Prostate gland (tissue), 2 donors: ENCODE measurements around the gene MAP2K1. TPM values are rescaled to one million over a fixed set of nuclear protein-coding genes. Genes with fewer than 3 reads are reported as not detected.

Experiments used
- DNase-seq: peaks from one replicate; pipeline ENCODE4 v3.0.0-alpha.2; 2019; ENCODE audit warnings: low spot score
- H3K27ac ChIP-seq, 2 donors: fragments of 200-600 bp; sonication (generic); 2 replicates each; pipeline ENCODE4 v1.5.1; 2017 to 2019
- H3K27me3 ChIP-seq: fragments of 200-600 bp; sonication (generic); replicated peaks from 2 replicates; pipeline ENCODE4 v1.5.1; 2019; ENCODE audit not compliant: insufficient read depth
- H3K36me3 ChIP-seq, 2 donors: fragments of 200-600 bp; sonication (generic); 1 replicate in 1 of 2; 2 replicates in 1 of 2; pipeline versions ENCODE4 v1.5.1 to v1.8.1; 2017 to 2019
- H3K4me1 ChIP-seq: fragments of 200-600 bp; sonication (generic); replicated peaks from 2 replicates; pipeline ENCODE4 v1.5.1; 2019
- H3K4me3 ChIP-seq, 2 donors: fragments of 200-600 bp; sonication (generic); 2 replicates each; pipeline ENCODE4 v1.5.1; 2017 to 2019
- H3K9me3 ChIP-seq: fragments of 200-600 bp; sonication (generic); 2 replicates; pipeline ENCODE4 v1.5.1; 2017
- POLR2A ChIP-seq: fragments of 450-650 bp; IDR thresholded peaks from one replicate; pipeline ENCODE4 v1.6.1; 2016; ENCODE audit warnings: antibody characterized with exemption, mild to moderate bottlenecking
- POLR2AphosphoS5 ChIP-seq: sonication (generic); formaldehyde crosslinking; IDR thresholded peaks from one replicate; pipeline ENCODE4 v1.6.1; 2017; ENCODE audit warnings: antibody characterized with exemption
- WGBS: methylation state at CpG from one replicate; pipeline ENCODE4 v1.1.5; 2018; 5-methylcytosine and 5-hydroxymethylcytosine counted together
- intact Hi-C: fragments of 100-400 bp; cut with DNase I; formaldehyde crosslinking; loops from one replicate; pipeline ENCODE4 v1.14.2; 2022
- total RNA-seq, 2 donors: library from RNA; depleted of rRNA; stranded (reverse); fragments of >200 nt; gene quantifications; one replicate each; pipeline ENCODE4 v1.1.0, GENCODE V29; 2016
- TF ChIP-seq, protein P1 (sequence below), 4 experiments: fragments of 200-600 bp in 2 of 4; fragments of 450-650 bp in 2 of 4; sonication (generic) in 2 of 4; IDR thresholded peaks; 1 replicate in 3 of 4; 2 replicates in 1 of 4; pipeline ENCODE4 v1.5.1; 2016 to 2019; ENCODE audit warnings: antibody characterized with exemption in 4 of 4, mild to moderate bottlenecking in 2 of 4, moderate library complexity in 2 of 4

Gene MAP2K1
- total RNA-seq, 2 donors from 2014 or later: 28.0 to 29.0 TPM

DNA sequence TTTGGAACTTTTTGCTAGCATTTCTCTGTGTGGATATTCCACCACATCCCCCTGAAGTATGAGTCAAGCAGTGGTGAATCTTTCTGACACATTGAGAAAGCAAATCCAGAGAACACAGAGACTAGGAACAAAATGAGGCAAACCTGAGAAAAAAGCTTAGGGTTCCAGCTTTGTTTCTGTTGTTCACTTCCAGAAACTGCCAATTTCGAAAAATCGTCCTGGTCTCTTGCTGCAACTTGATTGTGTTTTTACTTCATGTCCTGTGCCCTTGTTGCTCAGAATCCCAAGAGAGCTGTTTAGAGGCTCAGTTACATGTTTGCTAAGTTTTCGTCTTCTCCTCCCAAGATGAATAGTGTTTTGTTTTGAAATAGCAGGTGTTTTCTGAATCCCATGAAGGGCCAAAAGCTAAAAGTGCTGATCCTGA, 13.7 kb downstream of the MAP2K1 start:
- Histone ChIP-seq H3K36me3 (no peaks in the 10 kb centered on the region), H3K27me3 (no peaks in the 10 kb centered on the region), H3K9me3 (no peaks in the 10 kb centered on the region), H3K4me3 (no peak overlapping the region), H3K4me1 (no peaks in the 10 kb centered on the region), H3K27ac (no peak overlapping the region)
- WGBS: 72% methylated on average over 3 of the region's 3 CpGs
- intact Hi-C loops: no loop called here
- TF ChIP-seq POLR2AphosphoS5 (no peak), POLR2A (no peak)
- TF ChIP-seq, protein P1, sequence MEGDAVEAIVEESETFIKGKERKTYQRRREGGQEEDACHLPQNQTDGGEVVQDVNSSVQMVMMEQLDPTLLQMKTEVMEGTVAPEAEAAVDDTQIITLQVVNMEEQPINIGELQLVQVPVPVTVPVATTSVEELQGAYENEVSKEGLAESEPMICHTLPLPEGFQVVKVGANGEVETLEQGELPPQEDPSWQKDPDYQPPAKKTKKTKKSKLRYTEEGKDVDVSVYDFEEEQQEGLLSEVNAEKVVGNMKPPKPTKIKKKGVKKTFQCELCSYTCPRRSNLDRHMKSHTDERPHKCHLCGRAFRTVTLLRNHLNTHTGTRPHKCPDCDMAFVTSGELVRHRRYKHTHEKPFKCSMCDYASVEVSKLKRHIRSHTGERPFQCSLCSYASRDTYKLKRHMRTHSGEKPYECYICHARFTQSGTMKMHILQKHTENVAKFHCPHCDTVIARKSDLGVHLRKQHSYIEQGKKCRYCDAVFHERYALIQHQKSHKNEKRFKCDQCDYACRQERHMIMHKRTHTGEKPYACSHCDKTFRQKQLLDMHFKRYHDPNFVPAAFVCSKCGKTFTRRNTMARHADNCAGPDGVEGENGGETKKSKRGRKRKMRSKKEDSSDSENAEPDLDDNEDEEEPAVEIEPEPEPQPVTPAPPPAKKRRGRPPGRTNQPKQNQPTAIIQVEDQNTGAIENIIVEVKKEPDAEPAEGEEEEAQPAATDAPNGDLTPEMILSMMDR (IDR thresholded peaks at IDR 0.05): no peak
- no peak for DNase-seq

DNA sequence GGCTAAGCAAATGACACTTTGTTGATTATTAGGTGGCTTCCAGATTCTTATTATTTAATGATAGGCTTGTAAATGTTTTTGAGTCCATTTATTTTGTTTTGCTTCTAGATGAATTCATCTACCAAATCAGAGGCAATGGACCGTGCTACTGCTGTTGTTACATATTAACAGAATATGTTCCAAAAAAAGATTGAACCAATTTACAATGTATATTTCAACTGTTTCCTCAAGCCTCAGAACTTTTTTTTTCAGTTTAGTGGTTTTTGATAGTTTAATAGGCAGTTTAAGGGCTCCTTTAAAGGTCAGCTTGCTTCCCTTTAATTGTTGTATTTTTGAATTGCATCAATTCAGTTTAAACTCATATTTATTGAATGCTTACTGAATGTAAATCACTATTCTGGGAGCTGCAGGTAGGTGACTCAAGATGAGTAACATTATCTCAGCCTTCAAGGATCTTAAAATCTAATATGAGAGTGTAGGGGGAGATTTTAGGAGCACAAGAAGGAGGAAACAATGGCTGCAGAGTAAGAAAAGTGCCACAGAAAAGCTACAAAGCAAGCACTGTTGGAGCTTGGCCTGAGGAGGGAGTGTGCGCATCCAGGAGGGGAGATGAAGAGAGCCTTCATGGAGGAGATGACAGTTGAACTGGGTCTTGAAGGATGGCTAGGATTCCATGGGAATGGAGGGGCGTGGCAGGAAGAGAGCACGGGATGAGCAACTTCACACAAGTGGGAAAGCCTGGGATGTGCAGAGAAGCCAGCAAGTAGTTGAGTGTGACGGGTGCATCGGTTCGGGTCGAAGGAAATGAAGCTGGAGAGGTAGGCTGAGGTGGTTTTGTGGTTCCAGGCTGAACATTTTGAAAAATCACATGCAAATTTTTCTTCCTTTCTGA, 14.7 kb downstream of the MAP2K1 start:
- no peaks in the 10 kb centered on the region for H3K4me1 ChIP-seq
- TF ChIP-seq, protein P1 (IDR thresholded peaks at IDR 0.05): no peak
- TF ChIP-seq POLR2AphosphoS5: no peak
- no peak for TF ChIP-seq POLR2A

DNA sequence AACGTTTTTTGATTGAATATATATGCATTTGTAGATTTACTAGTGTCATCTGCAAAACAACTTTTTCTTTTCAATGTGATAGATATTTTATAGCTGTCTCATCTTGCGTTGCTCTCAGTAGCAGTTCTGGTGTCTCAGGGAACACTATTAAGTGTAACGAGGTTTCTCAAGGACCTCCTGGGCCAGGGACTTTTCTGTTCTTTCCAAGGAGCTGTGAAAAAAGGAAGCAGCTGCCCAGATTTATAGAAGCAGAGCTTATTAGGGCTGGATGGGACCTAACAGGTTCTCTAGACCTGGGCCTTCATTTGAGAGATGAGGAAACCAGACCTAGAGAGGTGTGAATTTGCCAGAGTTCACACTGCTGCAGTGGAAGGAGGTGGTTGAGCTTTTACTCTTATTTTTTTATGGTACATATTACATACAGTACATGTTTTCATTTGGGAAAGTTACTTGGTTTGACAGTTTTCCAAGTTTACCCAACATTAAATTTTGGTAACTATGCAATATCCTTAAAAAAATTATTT, 16.1 kb downstream of the MAP2K1 start:
- no peak for DNase-seq
- no peaks in the 10 kb centered on the region for H3K27me3 ChIP-seq
- no peaks in the 10 kb centered on the region for H3K36me3 ChIP-seq
- H3K27ac ChIP-seq: no peak overlapping the region
- H3K4me1 ChIP-seq: no peaks in the 10 kb centered on the region
- H3K4me3 ChIP-seq: no peak overlapping the region
- WGBS: 89% methylated on average over 3 of the region's 3 CpGs
- H3K9me3 ChIP-seq: no peaks in the 10 kb centered on the region
- TF ChIP-seq, protein P1 (IDR thresholded peaks at IDR 0.05): no peak
- TF ChIP-seq POLR2A: no peak
- no peak for TF ChIP-seq POLR2AphosphoS5
- intact Hi-C loops: no loop called here

More for the DNA sequence above, 14.7 kb downstream of the MAP2K1 start:
- Histone ChIP-seq H3K27me3 (no peaks in the 10 kb centered on the region), H3K4me3 (no peak overlapping the region), H3K27ac (no peak overlapping the region), H3K36me3 (no peaks in the 10 kb centered on the region), H3K9me3 (no peaks in the 10 kb centered on the region)
- intact Hi-C loops: no loop called here
- DNase-seq: no peak
- WGBS: 83% methylated on average over 8 of the region's 8 CpGs

DNA sequence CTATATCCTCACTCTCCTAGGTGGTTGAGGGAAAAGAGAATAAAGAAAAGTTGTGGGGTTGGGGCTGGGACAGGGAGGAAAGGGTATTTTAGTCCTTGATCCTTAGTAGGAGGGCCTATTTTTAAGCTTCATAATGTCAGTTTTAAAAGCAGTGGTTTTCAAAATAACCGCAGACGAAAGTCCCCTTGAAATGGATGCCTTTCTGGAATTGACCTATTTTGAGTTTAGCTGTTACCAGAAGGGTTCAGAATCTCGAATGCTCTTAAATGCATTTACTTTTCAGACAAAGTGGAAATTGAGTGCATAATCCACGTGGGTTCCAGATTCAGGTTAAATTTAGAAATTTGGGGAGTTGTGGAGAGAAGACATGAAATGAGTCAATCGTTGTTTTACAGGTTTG, 16.6 kb downstream of the MAP2K1 start:
- Histone ChIP-seq H3K36me3 (no peaks in the 10 kb centered on the region), H3K4me1 (no peaks in the 10 kb centered on the region), H3K27me3 (no peaks in the 10 kb centered on the region), H3K9me3 (no peaks in the 10 kb centered on the region), H3K27ac (no peak overlapping the region), H3K4me3 (no peak overlapping the region)
- DNase-seq: no peak
- intact Hi-C loops: no loop called here
- 85% methylated on average over 5 of the region's 5 CpGs for WGBS
- TF ChIP-seq POLR2AphosphoS5 (no peak), POLR2A (no peak)
- TF ChIP-seq, protein P1 (IDR thresholded peaks at IDR 0.05): no peak

DNA sequence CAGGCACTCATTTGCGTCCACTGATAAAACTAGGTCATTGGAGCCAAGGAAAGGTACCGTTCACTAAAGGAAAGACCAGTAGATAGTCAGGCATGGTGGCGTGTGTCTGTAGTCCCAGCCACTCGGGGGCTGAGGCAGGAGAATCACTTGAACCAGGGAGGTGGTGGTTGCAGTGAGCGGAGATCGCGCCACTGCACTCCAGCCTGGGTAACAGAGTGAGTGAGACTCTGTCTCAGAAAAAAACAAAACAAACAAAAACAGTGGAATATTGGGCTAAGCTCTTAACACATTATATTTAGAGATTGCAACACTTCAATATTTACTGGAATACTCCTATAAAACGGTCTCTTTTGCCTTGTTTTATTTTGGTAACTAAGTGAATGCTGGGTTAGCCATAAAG, 17.4 kb downstream of the MAP2K1 start:
- no peaks in the 10 kb centered on the region for H3K9me3 ChIP-seq
- H3K27ac ChIP-seq: no peak overlapping the region
- no peaks in the 10 kb centered on the region for H3K4me1 ChIP-seq
- 88% methylated on average over 8 of the region's 8 CpGs for WGBS
- no peak for DNase-seq
- no peak overlapping the region for H3K4me3 ChIP-seq
- no peaks in the 10 kb centered on the region for H3K36me3 ChIP-seq
- no peaks in the 10 kb centered on the region for H3K27me3 ChIP-seq
- no peak for TF ChIP-seq POLR2AphosphoS5
- TF ChIP-seq, protein P1 (IDR thresholded peaks at IDR 0.05): no peak
- TF ChIP-seq POLR2A: no peak
- intact Hi-C loops: no loop called here
